GM19397 (cell line): Measurements from ENCODE around the gene RBP4.
"Not testable (repeated sequence)": the region's sequence is repeated elsewhere in the genome, so short reads cannot be mapped to it uniquely, and the experiment has no call there.

Experiments used
- ATAC-seq: cut with Tn5 transposase; IDR thresholded peaks from one replicate; pipeline ENCODE4 v1.9.1; 2021; ENCODE audit warnings: mild to moderate bottlenecking, moderate library complexity; ENCODE audit not compliant: unreplicated experiment

RBP4 gene

GRCh38 chr10:93567277-93568104 is 33.5 kb downstream of the RBP4 start:
- ATAC-seq: no peak

- no peak for ATAC-seq
These were observed 34.4 kb downstream of the RBP4 start, which contains the start of gene FFAR4 for GRCh38 chr10:93566435-93567276. Gene FFAR4, plus strand, starts transcription at chr10:93566665. Its CDS starts 56 bp downstream, at chr10:93566721.

- ATAC-seq: no peak
These were observed 35.6 kb downstream of the RBP4 start for GRCh38 chr10:93565446-93565845.

GRCh38 chr10:93560541-93560940 is 40.5 kb downstream of the RBP4 start:
- ATAC-seq: no peak

- ATAC-seq: no peak
These were observed 41.5 kb downstream of the RBP4 start for GRCh38 chr10:93559490-93559889.

GRCh38 chr10:93554760-93555432 is 46.1 kb downstream of the RBP4 start:
- ATAC-seq: no peak

- ATAC-seq: no peak
These were observed 46.7 kb downstream of the RBP4 start for GRCh38 chr10:93554316-93554663.

- ATAC-seq: no peak
These were observed 47.3 kb downstream of the RBP4 start for GRCh38 chr10:93553482-93554315.

- no peak for ATAC-seq
These were observed 48.3 kb downstream of the RBP4 start for GRCh38 chr10:93552780-93553179.

GRCh38 chr10:93550606-93551005 is 50.4 kb downstream of the RBP4 start:
- ATAC-seq: no peak

- ATAC-seq: no peak
These were observed 52.5 kb downstream of the RBP4 start for GRCh38 chr10:93548376-93549071.

- ATAC-seq: no peak
These were observed 53.5 kb downstream of the RBP4 start for GRCh38 chr10:93547522-93547921.

GRCh38 chr10:93546995-93547394 is 54.0 kb downstream of the RBP4 start:
- ATAC-seq: not testable (repeated sequence)

GRCh38 chr10:93542358-93542791 is 58.7 kb downstream of the RBP4 start:
- ATAC-seq: no peak
